ENCODE data around the gene ANTXR2.

Gene ANTXR2

DNA sequence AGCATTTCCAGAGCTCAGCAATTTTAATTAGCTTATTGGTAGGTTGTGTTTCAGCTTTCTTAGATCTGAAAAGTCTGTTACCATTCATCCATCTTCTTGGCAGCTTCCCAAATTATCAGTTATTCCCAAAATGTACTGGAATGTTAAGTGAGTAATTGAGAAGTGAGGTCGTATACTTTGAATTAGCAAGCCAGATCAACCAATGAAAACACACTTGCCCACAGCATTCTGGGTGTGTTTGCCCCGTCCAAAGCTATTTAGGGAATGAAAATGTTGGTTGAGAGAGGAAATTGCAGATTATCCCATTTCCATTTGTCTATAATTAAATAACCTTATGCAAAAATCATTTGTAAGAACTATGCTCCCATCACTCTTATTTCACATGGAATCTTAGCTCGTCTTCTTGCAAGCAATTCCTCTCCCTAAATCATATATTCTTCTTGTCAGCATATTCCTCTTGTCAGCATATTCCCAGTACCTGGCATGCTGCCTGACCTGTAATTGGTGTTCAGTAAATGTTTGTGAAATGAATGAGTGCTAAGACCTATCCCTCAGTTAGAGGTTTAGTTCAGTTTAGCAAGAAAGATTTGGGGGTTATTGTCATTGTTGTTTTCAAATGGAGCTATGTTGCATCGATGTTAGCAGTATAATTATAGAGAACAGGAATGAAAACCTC is 23.3 kb upstream of the ANTXR2 start:
- H3K27me3 Mint-ChIP-seq (ENCODE audit: low read depth, poor library complexity), result peaks cover 7% of the 10 kb centered on the region
- H3K9me3 Mint-ChIP-seq, result no peaks in the 10 kb centered on the region
- no peak for DNase-seq
- H3K4me3 Mint-ChIP-seq, result no peak overlapping the region
- H3K36me3 Mint-ChIP-seq (ENCODE audit: low read depth), result no peaks in the 10 kb centered on the region
- no peak overlapping the region for H3K27ac Mint-ChIP-seq
- TF ChIP-seq, protein P1, sequence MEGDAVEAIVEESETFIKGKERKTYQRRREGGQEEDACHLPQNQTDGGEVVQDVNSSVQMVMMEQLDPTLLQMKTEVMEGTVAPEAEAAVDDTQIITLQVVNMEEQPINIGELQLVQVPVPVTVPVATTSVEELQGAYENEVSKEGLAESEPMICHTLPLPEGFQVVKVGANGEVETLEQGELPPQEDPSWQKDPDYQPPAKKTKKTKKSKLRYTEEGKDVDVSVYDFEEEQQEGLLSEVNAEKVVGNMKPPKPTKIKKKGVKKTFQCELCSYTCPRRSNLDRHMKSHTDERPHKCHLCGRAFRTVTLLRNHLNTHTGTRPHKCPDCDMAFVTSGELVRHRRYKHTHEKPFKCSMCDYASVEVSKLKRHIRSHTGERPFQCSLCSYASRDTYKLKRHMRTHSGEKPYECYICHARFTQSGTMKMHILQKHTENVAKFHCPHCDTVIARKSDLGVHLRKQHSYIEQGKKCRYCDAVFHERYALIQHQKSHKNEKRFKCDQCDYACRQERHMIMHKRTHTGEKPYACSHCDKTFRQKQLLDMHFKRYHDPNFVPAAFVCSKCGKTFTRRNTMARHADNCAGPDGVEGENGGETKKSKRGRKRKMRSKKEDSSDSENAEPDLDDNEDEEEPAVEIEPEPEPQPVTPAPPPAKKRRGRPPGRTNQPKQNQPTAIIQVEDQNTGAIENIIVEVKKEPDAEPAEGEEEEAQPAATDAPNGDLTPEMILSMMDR (IDR thresholded peaks at IDR 0.05), result no peak
- no peaks in the 10 kb centered on the region for H3K4me1 Mint-ChIP-seq

DNA sequence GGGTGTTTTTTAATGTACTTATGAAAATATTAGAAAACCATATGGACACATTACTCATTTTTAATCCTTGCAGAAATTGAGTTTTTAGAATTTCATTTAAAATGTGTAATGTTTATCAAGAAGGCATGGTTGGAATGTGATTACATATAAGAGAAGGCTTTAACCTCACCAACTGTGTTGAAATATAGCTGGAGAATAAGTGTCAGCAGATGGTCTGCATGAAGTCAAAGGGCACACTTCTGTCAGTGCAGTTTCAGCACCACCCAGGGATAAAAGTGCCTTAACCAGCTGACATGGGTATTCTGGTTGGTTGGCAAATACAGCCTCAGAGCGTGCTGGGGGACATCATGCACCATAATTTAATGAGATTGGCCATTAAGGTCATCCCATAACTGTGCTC is 21.2 kb upstream of the ANTXR2 start:
- TF ChIP-seq, protein P1 (IDR thresholded peaks at IDR 0.05), result no peak
- Mint-ChIP-seq H3K27ac (no peak overlapping the region), H3K36me3 (ENCODE audit: low read depth) (no peaks in the 10 kb centered on the region), H3K4me3 (no peak overlapping the region), H3K9me3 (no peaks in the 10 kb centered on the region), H3K27me3 (ENCODE audit: low read depth, poor library complexity) (peaks cover 7% of the 10 kb centered on the region), H3K4me1 (no peaks in the 10 kb centered on the region)
- DNase-seq, result no peak

DNA sequence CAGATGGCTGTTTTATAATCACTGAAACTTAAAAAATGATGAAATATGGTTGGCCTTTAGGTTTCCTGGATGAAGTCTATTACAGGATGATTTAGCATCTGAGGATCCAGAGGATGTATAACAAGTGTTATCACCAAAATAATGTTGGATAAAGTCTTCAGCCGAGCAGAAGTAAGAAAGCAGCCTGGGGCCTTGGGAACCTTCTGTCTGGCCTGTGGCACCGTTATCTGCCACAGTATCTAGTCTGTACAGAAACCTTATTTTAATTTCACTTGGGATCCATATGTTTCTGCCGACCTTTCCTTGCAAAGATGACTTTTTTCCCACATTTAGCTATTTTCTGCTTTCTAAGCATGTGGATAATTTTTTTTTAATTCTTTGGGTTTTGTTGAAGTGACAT is 20.5 kb upstream of the ANTXR2 start:
- Mint-ChIP-seq H3K4me3 (no peak overlapping the region), H3K27ac (no peak overlapping the region), H3K36me3 (ENCODE audit: low read depth) (no peaks in the 10 kb centered on the region), H3K27me3 (ENCODE audit: low read depth, poor library complexity) (peaks cover 7% of the 10 kb centered on the region), H3K4me1 (no peaks in the 10 kb centered on the region), H3K9me3 (no peaks in the 10 kb centered on the region)
- no peak for DNase-seq
- TF ChIP-seq, protein P1 (IDR thresholded peaks at IDR 0.05), result no peak

DNA sequence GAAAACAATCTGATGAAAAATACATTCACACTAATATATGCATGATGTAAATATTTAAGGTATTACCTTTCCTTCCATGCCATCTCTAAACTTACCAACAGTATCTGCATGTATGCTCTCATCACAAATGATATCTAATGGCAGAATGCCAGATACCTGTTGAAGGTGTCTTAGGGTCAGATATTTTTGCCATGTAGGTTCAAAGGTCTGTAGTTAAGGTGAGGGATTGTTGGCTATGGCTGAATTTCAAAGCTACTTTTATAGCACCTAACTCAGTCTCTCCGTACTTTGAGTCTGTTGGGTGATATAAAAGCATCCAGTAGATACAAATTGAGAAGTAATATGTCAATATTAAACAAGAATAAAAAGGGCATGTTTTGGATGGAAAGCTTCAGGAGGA is 19.8 kb upstream of the ANTXR2 start:
- no peak overlapping the region for H3K4me3 Mint-ChIP-seq
- no peaks in the 10 kb centered on the region for H3K36me3 Mint-ChIP-seq (ENCODE audit: low read depth)
- H3K4me1 Mint-ChIP-seq, result no peaks in the 10 kb centered on the region
- TF ChIP-seq, protein P1 (IDR thresholded peaks at IDR 0.05), result no peak
- no peak overlapping the region for H3K27ac Mint-ChIP-seq
- no peak for DNase-seq
- H3K27me3 Mint-ChIP-seq (ENCODE audit: low read depth, poor library complexity), result peaks cover 8% of the 10 kb centered on the region
- no peaks in the 10 kb centered on the region for H3K9me3 Mint-ChIP-seq

DNA sequence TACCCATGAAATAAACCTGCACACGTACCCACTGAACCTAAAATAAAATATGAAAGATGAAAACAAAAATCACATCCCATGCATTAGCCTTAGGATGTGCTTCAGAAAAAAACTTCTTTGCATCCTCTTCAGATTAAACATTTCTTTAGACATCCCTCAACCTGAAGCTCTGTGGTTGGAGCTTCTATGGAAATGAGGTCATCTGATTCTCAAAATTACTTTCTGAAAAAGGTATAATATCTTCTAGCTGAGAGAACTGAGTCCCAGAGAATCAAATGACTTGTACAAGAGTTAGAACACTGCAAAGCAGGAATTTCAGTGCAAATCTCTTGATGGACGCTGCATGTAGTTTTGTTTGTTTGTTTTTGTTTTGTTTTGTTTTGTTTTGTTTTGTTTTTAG is 19.1 kb upstream of the ANTXR2 start:
- no peak for DNase-seq
- no peaks in the 10 kb centered on the region for H3K9me3 Mint-ChIP-seq
- H3K4me3 Mint-ChIP-seq, result no peak overlapping the region
- H3K36me3 Mint-ChIP-seq (ENCODE audit: low read depth), result no peaks in the 10 kb centered on the region
- no peak overlapping the region for H3K27ac Mint-ChIP-seq
- peaks cover 9% of the 10 kb centered on the region for H3K27me3 Mint-ChIP-seq (ENCODE audit: low read depth, poor library complexity)
- TF ChIP-seq, protein P1 (IDR thresholded peaks at IDR 0.05), result no peak
- no peaks in the 10 kb centered on the region for H3K4me1 Mint-ChIP-seq

DNA sequence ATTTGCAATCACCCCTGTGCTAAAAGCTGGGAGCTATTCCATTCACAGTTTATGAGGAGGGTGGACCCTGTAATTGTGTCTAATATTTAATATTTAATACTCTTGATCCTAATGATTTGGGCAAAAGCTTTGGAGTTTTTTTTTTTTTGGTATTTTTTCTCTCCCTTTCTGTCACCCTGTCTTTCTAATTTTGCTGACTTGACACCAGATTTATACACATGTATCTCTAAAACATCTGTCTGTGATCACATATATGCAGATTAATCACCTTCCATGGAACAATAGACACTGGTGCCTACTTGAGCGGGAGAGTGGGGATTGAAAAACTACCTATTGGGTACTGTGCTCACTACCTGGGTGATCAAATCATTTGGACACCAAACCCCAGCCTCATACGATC is 18.7 kb upstream of the ANTXR2 start:
- Mint-ChIP-seq H3K27me3 (ENCODE audit: low read depth, poor library complexity) (peaks cover 9% of the 10 kb centered on the region), H3K4me3 (no peak overlapping the region), H3K9me3 (no peaks in the 10 kb centered on the region), H3K27ac (no peak overlapping the region), H3K36me3 (ENCODE audit: low read depth) (no peaks in the 10 kb centered on the region), H3K4me1 (no peaks in the 10 kb centered on the region)
- TF ChIP-seq, protein P1 (IDR thresholded peaks at IDR 0.05), result no peak
- no peak for DNase-seq

Measured in nephron progenitor cell (in vitro differentiated cells).